Activated CD8-positive, alpha-beta memory T cell treated with anti-CD3 and anti-CD28 coated beads for 24 hours (primary cell): ENCODE data around the gene RASGRF1.
A peak's percentile ranks its signal among the peaks of the same experiment; 100 is the strongest.

ENCODE experiments used
- DNase-seq: peaks from one replicate; pipeline ENCODE4 v3.0.0-alpha.2; 2020

RASGRF1 gene

DNA sequence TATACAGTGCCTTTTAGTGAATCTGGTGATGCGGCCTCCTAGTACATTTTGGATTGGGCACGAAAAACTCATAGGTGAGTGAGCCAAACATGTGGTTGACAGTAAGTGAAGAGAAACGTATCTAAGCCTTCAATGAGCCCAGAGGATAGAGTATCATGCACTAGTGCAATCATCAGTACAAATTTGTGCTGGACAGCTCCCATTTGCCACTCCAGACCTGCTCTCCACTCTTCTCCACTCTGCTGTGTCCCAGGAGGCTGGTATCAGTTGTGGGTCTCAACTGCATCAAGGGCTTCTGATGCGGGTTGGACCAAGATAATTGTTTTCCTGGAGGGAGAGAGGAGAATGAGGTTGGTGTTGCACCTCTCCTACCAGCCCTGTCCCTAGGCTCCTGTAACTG, 9.1 kb upstream of the RASGRF1 start:
- no peak for DNase-seq

DNA sequence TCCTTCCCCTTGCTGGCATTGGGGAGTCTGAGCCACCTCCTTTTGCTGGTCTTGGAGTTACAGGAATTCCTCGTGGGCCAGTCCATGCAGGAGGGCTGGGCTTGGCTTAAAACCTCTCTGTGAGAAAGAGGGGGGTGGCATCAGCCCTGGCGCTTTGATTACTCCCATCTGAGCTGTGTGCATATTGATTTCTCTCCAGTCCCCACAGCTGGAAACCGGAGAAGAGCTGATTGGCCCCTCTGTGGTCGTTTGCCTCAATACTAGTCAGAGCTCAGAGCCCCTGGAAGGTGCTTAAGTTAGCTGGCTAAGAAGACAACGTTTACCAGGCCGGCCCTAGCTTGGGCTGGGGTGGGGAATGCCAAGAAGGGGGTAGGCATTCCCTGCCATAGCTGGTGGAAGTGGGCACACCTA, 4.0 kb upstream of the RASGRF1 start:
- peak; percentile 32 for DNase-seq

- DNase-seq: peak; percentile 30
Measured at GRCh38 chr15:79093352-79093935, 2.9 kb upstream of the RASGRF1 start.

GRCh38 chr15:79092382-79092781, 1.8 kb upstream of the RASGRF1 start:
- peak; percentile 40 for DNase-seq

DNA sequence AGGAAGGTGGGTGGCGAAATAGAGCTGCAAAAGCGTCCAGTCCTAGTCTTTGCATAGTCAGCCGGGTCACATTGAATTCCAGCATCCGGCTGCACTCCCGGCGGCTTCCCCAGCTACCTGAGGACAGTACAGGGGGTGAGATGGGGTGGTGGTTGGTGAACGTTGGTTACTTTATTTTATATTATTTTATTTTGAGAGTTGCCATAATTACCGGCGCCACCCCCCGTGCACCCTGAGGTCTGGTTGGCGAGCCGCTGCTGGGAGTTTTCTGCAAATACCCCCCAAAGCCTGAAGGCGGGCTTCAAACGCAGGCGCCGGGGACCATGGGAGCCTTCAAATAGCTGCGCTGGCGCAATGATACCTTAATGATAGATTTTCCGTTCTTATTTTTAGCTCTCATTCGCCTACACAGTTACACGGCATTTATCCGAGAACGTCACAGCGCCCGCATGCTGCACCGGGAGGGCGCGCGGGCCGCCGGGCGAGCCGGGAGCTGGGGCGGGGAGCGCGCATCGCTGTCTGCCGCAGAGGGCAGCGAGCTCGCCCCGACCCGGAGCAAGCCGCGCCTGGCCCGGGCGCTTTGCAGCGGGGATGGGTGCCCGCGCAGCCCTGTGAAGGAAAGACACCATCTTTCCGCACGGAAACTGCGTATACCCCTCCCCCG, 756 bp upstream of the RASGRF1 start:
- DNase-seq: peak; percentile 59

- DNase-seq: peak; percentile 45
Measured at GRCh38 chr15:79089890-79090486, 592 bp downstream of the RASGRF1 start.

- peak; percentile 51 for DNase-seq
Measured at GRCh38 chr15:79089331-79089889, 1.2 kb downstream of the RASGRF1 start.

DNA sequence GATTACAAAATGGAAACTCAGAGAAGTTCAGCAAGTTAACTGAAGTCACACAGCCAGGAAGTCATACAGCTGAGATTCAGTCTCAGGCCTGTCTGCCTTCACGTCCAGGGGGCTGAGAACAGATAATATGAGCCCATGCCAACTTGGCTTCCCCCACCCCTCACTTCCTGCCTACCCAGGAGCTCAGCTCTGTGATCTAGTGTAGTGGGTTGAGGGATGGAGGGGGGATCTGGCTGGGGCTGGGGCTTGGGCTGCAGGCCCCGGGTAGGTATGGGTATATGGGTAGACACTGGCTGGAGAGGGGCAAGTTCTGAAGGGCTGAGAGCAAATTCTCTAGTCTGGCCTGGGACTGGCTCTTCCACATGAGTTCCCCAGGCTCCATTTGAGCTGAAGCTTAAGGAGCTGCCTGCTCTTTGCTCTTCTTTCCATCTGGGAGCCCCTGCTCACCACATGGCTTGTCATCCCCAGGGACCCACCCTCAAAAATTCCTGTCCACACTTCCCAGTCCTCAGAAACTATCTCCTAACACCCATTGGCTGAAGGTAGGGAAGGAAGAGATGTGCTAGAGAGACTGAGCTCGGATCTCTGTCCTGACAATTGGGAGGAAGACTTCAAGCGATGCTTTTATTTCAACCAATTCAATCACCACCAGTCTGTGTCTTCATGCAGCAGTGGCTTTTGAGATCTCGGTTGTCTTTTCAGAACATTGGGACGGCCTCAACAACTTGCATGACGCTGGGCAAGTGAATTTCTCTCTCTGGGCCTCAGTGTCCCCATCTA, 2.0 kb downstream of the RASGRF1 start:
- peak; percentile 32 for DNase-seq

GRCh38 chr15:79086814-79087213, 3.8 kb downstream of the RASGRF1 start:
- DNase-seq: no peak

GRCh38 chr15:79084308-79084968, 6.1 kb downstream of the RASGRF1 start:
- no peak for DNase-seq

DNA sequence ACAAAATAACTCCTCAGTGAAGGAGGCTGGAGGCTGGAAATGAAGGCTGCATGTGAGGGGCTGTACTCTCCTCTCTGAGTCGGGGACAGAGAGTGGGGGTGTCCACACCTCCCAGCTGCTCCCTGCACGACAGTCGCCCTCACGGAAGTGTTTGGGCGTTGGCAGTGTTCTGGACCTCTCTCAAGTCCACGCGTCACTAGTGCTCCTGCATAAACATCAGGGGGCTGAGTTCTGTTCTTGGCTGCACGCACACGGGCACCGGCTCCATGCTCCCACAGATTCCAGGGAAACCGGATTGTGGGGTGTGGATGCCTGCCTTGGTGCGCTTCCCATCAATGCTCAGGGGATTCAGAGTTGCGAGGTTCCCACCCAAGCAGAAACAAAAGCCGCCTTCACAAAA, 7.4 kb downstream of the RASGRF1 start:
- DNase-seq: no peak

GRCh38 chr15:79082363-79083070, 8.1 kb downstream of the RASGRF1 start:
- DNase-seq: no peak

- DNase-seq: no peak
Measured at GRCh38 chr15:79078763-79079410, 11.7 kb downstream of the RASGRF1 start.

- no peak for DNase-seq
Measured at GRCh38 chr15:79078003-79078402, 12.6 kb downstream of the RASGRF1 start.

GRCh38 chr15:79076661-79077060, 13.9 kb downstream of the RASGRF1 start:
- DNase-seq: no peak

- DNase-seq: no peak
Measured at GRCh38 chr15:79075256-79075655, 15.3 kb downstream of the RASGRF1 start.

GRCh38 chr15:79073336-79073735, 17.2 kb downstream of the RASGRF1 start:
- no peak for DNase-seq

- DNase-seq: no peak
Measured at GRCh38 chr15:79071901-79072300, 18.7 kb downstream of the RASGRF1 start.

- DNase-seq: no peak
Measured at GRCh38 chr15:79068790-79069189, 21.8 kb downstream of the RASGRF1 start.

GRCh38 chr15:79067969-79068368, 22.6 kb downstream of the RASGRF1 start:
- DNase-seq: no peak

DNA sequence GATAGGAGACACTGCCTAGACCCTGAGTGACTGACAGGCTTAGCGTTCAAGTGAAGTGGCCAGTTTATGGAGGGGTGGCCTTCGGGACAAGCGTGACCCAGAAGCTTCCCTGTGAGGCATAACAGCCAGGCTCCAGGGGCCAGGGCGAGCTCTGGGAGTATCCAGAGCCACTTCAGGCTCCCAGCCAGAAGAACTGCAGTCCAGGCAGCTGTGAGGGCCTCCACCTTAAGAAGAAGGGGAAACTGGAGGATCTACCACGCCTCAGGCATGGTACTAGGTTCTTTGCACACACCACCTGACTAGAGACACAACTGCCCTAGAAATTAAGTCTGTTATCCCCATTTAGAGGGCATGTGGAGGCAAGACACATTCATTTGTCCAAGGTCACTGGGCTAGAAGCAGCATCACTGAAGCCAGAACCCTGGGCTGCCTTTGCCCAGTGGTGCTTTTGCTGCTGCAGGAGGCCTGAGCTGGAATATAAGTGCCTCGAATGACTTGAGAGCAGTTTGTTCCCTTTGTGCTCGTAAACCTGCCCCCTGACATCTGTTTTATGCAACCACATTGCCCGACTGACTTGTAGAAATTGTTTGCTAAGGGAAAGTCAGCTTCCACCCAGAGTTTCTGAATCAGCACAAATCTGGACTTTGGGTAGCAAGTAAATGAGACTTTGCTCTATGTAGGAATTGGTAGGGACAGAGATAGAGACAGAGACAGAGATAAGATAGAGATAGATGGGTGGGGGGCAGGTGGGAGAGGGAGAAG, 23.3 kb downstream of the RASGRF1 start:
- no peak for DNase-seq
